ENCODE data around the gene IL23A.

IL23A gene

GRCh38 chr12:56359851-56360767 lies 21.4 kb downstream of the IL23A start, which contains the start of gene STAT2:
Gene STAT2, minus strand, starts transcription at chr12:56360107. Its CDS starts 3,536 bp downstream, at chr12:56356571.
- peak; percentile 98 for DNase-seq (ENCODE audit: insufficient read length, low spot score)
- FAIRE-seq = peak; percentile 95

GRCh38 chr12:56361487-56362129 lies 22.9 kb downstream of the IL23A start:
- FAIRE-seq (no peak), DNase-seq (ENCODE audit: insufficient read length, low spot score) (no peak)

DNA sequence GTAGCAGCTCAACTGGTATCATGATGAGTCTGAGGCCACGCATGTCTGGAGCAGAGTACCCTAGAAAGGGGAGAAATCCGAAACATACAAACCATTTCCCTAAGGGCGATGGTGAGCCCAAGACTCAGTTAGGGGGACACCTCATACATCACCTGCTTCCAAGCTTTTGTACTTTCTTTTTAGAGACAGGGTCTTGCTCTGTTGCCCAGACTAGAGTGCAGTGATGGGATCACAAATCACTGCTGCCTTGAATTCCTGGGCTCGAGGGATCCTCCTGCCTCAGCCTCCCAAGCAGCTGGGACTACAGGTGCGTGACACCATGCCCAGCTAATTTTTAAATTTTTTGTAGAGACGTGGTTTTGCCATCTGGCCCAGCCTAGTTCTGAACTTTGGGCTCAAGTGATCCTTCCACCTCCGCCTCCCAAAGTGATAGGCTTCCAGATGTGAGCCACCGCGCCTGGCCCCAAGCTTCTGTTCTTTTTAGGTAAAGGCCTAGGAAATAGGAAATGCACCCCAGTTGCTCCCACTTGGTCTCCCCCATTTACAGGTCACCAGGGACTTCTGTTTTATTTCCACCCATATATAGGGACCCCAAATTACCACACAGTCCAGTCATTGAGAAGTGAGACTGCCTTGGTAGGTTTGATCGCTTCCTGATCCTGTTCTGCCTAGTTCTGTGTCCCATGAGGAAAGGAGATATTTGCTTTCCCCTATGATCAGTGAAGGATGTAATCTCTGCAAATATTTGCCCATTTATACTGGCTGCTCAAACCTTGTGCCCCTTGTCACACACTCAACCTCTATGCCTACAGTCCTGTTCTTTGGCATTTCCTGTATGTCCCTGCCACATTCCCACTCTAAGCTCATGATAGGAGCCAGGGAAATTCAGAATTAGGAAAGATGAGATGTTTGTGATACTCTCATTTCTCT lies 23.7 kb downstream of the IL23A start, which contains the start of gene APOF:
Gene APOF (minus strand): TSS at position 728 of the 930 bp plus-strand sequence. CDS start 112 bp downstream, at position 616.
- no peak for FAIRE-seq
- DNase-seq (ENCODE audit: insufficient read length, low spot score) = no peak

- DNase-seq (ENCODE audit: insufficient read length, low spot score) (no peak), FAIRE-seq (no peak)
These were observed 28.3 kb downstream of the IL23A start for GRCh38 chr12:56366948-56367347.

DNA sequence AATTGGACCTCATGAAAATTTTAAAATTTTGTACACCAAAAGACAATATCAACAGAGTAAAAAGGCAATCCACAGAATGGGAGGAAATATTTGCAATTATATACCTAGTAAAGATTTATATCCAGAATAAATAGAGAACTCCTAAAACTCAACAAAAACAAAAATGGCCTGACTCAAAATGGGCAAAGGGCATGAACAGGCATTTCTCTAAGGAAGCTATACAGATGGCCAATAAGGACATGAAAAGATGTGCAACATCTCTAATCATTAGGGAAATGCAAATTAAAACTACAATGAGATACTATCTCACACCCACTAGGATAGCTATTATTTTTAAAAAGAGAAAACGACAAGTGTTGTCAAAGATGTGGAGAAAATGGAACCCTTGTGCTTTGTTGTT lies 34.8 kb downstream of the IL23A start:
- DNase-seq (ENCODE audit: insufficient read length, low spot score) (no peak), FAIRE-seq (no peak)

- FAIRE-seq (no peak), DNase-seq (ENCODE audit: insufficient read length, low spot score) (no peak)
These were observed 36.3 kb downstream of the IL23A start for GRCh38 chr12:56374726-56375597.

DNA sequence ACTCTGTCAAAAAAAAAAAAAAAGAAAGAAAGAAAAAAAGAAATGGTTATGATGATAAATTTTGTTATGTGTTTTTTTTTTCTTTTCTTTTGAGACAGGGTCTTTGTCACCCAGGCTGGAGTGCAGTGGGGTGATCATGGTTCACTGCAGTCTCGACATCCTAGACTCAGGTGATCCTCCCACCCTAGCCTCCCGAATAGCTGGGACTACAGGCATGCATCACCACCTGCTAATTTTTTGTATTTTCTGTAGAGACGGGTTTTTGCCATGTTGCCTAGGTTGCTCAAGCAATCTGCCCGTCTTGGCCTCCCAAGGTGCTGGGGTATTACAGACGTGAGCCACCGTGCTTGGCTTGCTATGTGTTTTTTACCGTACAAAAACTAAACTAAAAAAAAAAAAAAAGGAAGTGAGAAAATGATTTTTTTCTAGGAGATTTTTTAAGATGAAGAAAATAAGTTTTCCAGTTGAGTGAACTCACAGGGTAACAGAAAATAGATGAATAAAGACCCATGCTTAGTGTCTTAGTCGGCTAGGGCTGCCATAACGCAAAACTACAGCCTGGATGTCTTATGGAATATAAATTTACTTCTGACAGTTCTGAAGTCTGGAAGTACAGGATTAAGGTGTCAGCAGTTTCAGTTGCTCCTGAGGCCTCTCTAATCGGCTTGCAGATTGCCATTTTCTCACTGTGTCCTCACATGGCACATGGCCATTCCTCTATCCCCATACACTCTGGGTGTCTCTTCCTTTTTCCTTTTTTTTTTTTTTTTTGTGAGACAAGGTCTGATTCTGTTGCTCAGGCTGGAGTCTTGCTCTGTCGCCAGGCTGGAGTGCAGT lies 37.1 kb downstream of the IL23A start:
- no peak for DNase-seq (ENCODE audit: insufficient read length, low spot score)
- no peak for FAIRE-seq

- FAIRE-seq (no peak), DNase-seq (ENCODE audit: insufficient read length, low spot score) (peak; percentile 29)
These were observed 38.8 kb downstream of the IL23A start for GRCh38 chr12:56377310-56377988.

- FAIRE-seq (no peak), DNase-seq (ENCODE audit: insufficient read length, low spot score) (no peak)
These were observed 39.3 kb downstream of the IL23A start for GRCh38 chr12:56377989-56378316.

DNA sequence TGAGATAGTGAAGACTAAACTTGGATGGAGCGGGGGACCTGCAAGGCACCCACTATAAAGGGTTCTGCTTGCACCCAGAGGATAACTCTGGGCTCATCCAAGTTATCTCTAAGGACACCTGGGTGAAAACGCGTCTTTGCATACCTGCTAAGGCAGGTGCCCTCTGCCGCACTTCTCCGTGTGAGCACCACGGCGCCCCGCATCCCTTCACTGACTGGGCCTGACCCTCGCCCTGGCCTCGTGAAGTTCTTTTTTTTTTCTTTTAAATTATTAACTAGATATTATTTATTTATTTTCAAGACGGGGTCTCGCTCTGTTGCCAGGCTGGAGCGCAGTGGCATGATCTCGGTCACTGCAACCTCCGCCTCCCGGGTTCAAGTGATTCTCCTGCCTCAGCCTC lies 43.9 kb downstream of the IL23A start:
- no peak for FAIRE-seq

DNA sequence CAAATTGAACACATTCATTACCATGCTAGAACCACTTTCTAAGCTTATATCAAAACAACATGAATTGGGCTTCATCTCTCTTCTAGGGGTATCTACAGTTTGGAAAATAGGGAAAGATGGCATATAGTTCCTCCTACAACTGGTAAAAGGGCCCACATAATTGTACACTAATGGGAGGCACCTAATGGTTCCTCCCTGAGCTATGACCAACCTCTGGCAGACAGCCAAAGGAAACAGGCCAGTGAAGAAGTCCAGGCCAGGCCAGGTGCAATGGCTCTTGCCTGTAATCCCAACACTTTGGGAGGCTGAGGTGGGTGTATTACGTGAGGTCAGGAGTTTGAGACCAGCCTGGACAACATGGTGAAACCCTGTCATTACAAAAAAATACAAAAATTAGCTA lies 47.2 kb downstream of the IL23A start:
- FAIRE-seq = no peak

More for the DNA sequence above, 43.9 kb downstream of the IL23A start:
- DNase-seq (ENCODE audit: insufficient read length, low spot score) = no peak

DNA sequence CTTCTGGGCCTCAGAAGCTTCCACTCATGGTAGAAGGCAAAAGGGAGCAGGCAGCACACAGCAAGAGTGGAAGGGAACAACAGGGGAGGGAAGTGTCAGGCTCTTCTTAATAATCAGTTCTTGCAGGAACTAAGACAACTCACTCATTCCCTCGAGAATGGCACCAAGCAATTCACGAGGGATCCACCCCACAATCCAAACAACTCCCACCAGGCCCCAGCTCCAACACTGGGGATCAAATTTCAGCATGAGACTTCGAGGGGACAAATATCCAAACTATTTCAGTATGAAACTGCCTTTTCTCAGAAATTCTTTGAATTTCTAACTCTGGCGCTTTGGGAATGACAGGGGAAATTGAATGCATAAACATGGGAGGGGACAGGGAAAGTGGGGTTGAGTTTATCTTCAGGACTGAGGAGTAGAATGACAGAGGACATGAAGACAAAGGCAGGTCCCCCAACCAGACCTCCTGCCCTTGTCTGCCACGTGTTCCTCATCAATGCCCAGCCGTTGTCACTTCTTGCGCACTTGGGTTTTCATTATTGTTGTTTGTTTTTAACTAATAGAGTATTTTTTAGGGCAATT lies 48.6 kb downstream of the IL23A start:
- FAIRE-seq (no peak), DNase-seq (ENCODE audit: insufficient read length, low spot score) (peak; percentile 26)

More for the DNA sequence above, 47.2 kb downstream of the IL23A start:
- no peak for DNase-seq (ENCODE audit: insufficient read length, low spot score)

GRCh38 chr12:56389412-56389811 lies 50.7 kb downstream of the IL23A start:
- FAIRE-seq = no peak
- no peak for DNase-seq (ENCODE audit: insufficient read length, low spot score)

All from HTR-8/SVneo (cell line).